GM21717 (cell line): Measurements from ENCODE around the gene OR56A1.
"Not testable (repeated sequence)": the region's sequence is repeated elsewhere in the genome, so short reads cannot be mapped to it uniquely, and the experiment has no call there.

ENCODE experiments used
- ATAC-seq: cut with Tn5 transposase; IDR thresholded peaks from one replicate; pipeline ENCODE4 v1.9.1; 2021; ENCODE audit warnings: mild to moderate bottlenecking, moderate library complexity; ENCODE audit not compliant: unreplicated experiment

OR56A1 gene

GRCh38 chr11:6030708-6031405 is at the start of gene OR56A1:
Gene OR56A1, minus strand, starts transcription at chr11:6030758. Its CDS starts 3,066 bp downstream, at chr11:6027692.
- ATAC-seq: no peak

- ATAC-seq: no peak
These were observed 48.9 kb upstream of the OR56A1 start for GRCh38 chr11:6079463-6079862.

GRCh38 chr11:6077723-6078122 is 47.2 kb upstream of the OR56A1 start:
- ATAC-seq: no peak

- ATAC-seq: not testable (repeated sequence)
These were observed 45.9 kb upstream of the OR56A1 start for GRCh38 chr11:6076443-6076842.

- no peak for ATAC-seq
These were observed 36.9 kb upstream of the OR56A1 start for GRCh38 chr11:6067502-6067901.

- no peak for ATAC-seq
These were observed 32.3 kb upstream of the OR56A1 start for GRCh38 chr11:6062691-6063358.

- ATAC-seq: no peak
These were observed 30.9 kb upstream of the OR56A1 start for GRCh38 chr11:6061475-6061874.

GRCh38 chr11:6057452-6057851 is 26.9 kb upstream of the OR56A1 start:
- no peak for ATAC-seq

- ATAC-seq: no peak
These were observed 25.0 kb upstream of the OR56A1 start for GRCh38 chr11:6055569-6055968.

GRCh38 chr11:6052374-6052773 is 21.8 kb upstream of the OR56A1 start:
- ATAC-seq: no peak

- ATAC-seq: no peak
These were observed 10.3 kb upstream of the OR56A1 start for GRCh38 chr11:6040874-6041273.

GRCh38 chr11:6027501-6027900 is 3.1 kb downstream of the OR56A1 start:
- ATAC-seq: no peak

- ATAC-seq: no peak
These were observed 5.5 kb downstream of the OR56A1 start for GRCh38 chr11:6025056-6025455.

GRCh38 chr11:6022956-6023355 is 7.6 kb downstream of the OR56A1 start:
- peak; percentile 49 for ATAC-seq

- ATAC-seq: no peak
These were observed 17.5 kb downstream of the OR56A1 start for GRCh38 chr11:6013042-6013441.

- no peak for ATAC-seq
These were observed 18.4 kb downstream of the OR56A1 start for GRCh38 chr11:6012035-6012668.

- ATAC-seq: no peak
These were observed 23.7 kb downstream of the OR56A1 start, which contains the start of gene OR56A4 for GRCh38 chr11:6006846-6007245. Gene OR56A4, minus strand, starts transcription at chr11:6006946. Its CDS starts 3,954 bp downstream, at chr11:6002992.

GRCh38 chr11:6006395-6006794 is 24.2 kb downstream of the OR56A1 start:
- no peak for ATAC-seq

- ATAC-seq: no peak
These were observed 28.3 kb downstream of the OR56A1 start for GRCh38 chr11:6002202-6002699.

GRCh38 chr11:5994791-5995190 is 35.8 kb downstream of the OR56A1 start:
- no peak for ATAC-seq

GRCh38 chr11:5992604-5993251 is 37.8 kb downstream of the OR56A1 start:
- no peak for ATAC-seq
